HEK293T (cell line): ENCODE results near the gene LMX1B.

Source experiments
- FOXK2 ChIP-seq: fragments of 450-650 bp; IDR thresholded peaks from 2 replicates; pipeline ENCODE4 v1.6.1; 2016; ENCODE audit warnings: mild to moderate bottlenecking
- FOXM1 ChIP-seq: fragments of 450-650 bp; IDR thresholded peaks from 2 replicates; pipeline ENCODE4 v1.6.1; 2017; ENCODE audit warnings: mild to moderate bottlenecking, borderline replicate concordance
- SP1 ChIP-seq: fragments of 450-650 bp; IDR thresholded peaks from 2 replicates; pipeline ENCODE4 v1.6.1; 2017
- TARDBP ChIP-seq: fragments of 450-650 bp; IDR thresholded peaks from 2 replicates; pipeline ENCODE4 v1.6.1; 2016

- TF ChIP-seq SP1 = no peak
- TF ChIP-seq TARDBP = no peak
- no peak for TF ChIP-seq FOXK2
- TF ChIP-seq FOXM1 = no peak
Observed at GRCh38 chr9:126643945-126644527, 30.3 kb downstream of the LMX1B start.
